HG03354 (cell line): ENCODE results near the gene AIM2.
"Not testable (repeated sequence)": the region's sequence is repeated elsewhere in the genome, so short reads cannot be mapped to it uniquely, and the experiment has no call there.

ENCODE experiments used
- ATAC-seq: cut with Tn5 transposase; IDR thresholded peaks from one replicate; pipeline ENCODE4 v1.9.1; 2021; ENCODE audit warnings: mild to moderate bottlenecking; ENCODE audit not compliant: unreplicated experiment, poor library complexity, severe bottlenecking

The AIM2 gene

GRCh38 chr1:159026841-159027240, 49.7 kb downstream of the AIM2 start:
- ATAC-seq: not testable (repeated sequence)

- ATAC-seq: no peak
These were observed 51.5 kb downstream of the AIM2 start for GRCh38 chr1:159025043-159025442.

GRCh38 chr1:159023723-159024122, 52.8 kb downstream of the AIM2 start:
- no peak for ATAC-seq

- ATAC-seq: peak; percentile 93
These were observed 61.1 kb downstream of the AIM2 start for GRCh38 chr1:159015440-159015909.

DNA sequence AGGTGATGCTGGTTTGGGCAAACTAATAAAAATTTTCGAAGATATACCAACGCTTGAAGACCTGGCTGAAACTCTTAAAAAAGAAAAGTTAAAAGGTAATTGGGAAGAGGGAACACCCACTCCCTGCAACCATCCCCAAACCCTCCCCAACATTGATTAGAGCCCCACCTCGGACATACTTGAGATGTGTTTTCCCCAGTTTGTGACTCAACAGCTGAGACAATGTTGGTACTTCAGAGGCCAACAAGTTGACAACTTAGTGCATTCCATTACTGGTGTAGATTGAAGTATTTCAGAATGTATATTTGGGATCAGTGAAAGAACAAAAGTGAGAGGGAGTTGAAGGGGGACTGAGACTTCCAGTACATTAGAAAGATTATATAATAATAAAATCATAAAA, 61.7 kb downstream of the AIM2 start:
- ATAC-seq: no peak

- ATAC-seq: no peak
These were observed 62.5 kb downstream of the AIM2 start for GRCh38 chr1:159014003-159014571.

DNA sequence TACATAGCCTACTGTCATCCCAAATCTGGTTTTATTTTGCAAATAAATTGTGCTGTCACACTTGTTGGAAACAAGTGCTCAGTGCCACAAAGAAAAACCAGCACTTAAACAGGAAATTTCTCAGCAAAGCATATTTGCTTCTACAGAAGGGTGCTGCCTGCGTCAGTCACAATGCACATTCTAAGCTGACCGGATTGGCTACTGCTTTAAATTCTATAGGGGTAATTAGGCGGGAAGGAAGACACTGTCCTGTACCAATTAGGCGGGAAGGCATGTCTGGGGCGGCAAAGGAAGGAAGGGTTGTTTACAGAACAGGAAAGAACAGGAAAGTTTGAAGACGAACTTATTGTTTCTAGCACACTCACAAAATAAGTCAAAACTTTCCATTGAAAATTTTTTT, 64.1 kb downstream of the AIM2 start:
- ATAC-seq: peak; percentile 32
